A673 (cell line): ENCODE measurements around the gene USP34. TPM values are rescaled to one million over a fixed set of nuclear protein-coding genes. Genes with fewer than 3 reads are reported as not detected.

Experiments used
- BruUV-seq: library from RNA; stranded (reverse); fragments of 400-500 nt; replicated peaks from 2 replicates; lab custom pipeline; 2021; lab: Mats Ljungman, UMichigan
- CTCF ChIA-PET: fragments of 300-600 bp; sonication (Branson Sonifier 250); formaldehyde crosslinking; loops from one replicate; lab custom pipeline; 2022; ENCODE audit warnings: antibody characterized with exemption; lab: Charles Lee
- POLR2A ChIA-PET: fragments of 300-600 bp; sonication (Branson Sonifier 250); formaldehyde crosslinking; loops from one replicate; lab custom pipeline; 2022; ENCODE audit warnings: antibody characterized with exemption; ENCODE audit not compliant: low non-redundant PET; lab: Charles Lee
- DNase-seq: peaks from one replicate; pipeline ENCODE4 v3.0.0-alpha.2; 2015; ENCODE audit warnings: low spot score
- H3K27ac ChIP-seq: fragments of 200-600 bp; sonication (generic); 2 replicates; pipeline ENCODE4 v1.5.1; 2016; ENCODE audit warnings: mixed run types, low read depth, mild to moderate bottlenecking, mixed read lengths, antibody characterized with exemption, low read length; ENCODE audit not compliant: poor library complexity, severe bottlenecking
- H3K27me3 ChIP-seq: fragments of 200-600 bp; sonication (generic); replicated peaks from 2 replicates; pipeline ENCODE4 v1.6.1; 2017; ENCODE audit warnings: mixed run types, low read depth, mild to moderate bottlenecking, mixed read lengths, antibody characterized with exemption, low read length; ENCODE audit not compliant: insufficient read depth, poor library complexity
- H3K36me3 ChIP-seq: fragments of 200-600 bp; sonication (generic); 2 replicates; pipeline ENCODE4 v1.6.1; 2016; ENCODE audit warnings: mixed run types, mild to moderate bottlenecking, mixed read lengths, antibody characterized with exemption, low read length; ENCODE audit not compliant: insufficient read depth, poor library complexity, severe bottlenecking
- H3K4me1 ChIP-seq: fragments of 200-600 bp; sonication (generic); 2 replicates; pipeline ENCODE4 v1.6.1; 2017; ENCODE audit warnings: mixed run types, mild to moderate bottlenecking, mixed read lengths, antibody characterized with exemption, low read length; ENCODE audit not compliant: insufficient read depth, poor library complexity, severe bottlenecking
- H3K4me3 ChIP-seq: fragments of 200-600 bp; sonication (generic); 2 replicates; pipeline ENCODE4 v1.5.1; 2016; ENCODE audit warnings: low read depth, mixed run types, mild to moderate bottlenecking, mixed read lengths, low read length; ENCODE audit not compliant: poor library complexity, severe bottlenecking
- H3K9me3 ChIP-seq: fragments of 200-600 bp; sonication (generic); 2 replicates; pipeline ENCODE4 v1.6.1; 2016; ENCODE audit warnings: mixed run types, low read depth, mild to moderate bottlenecking, mixed read lengths, antibody characterized with exemption, low read length; ENCODE audit not compliant: poor library complexity, severe bottlenecking
- EZH2 ChIP-seq: fragments of 200-600 bp; sonication (generic); IDR thresholded peaks from 2 replicates; pipeline ENCODE4 v1.6.1; 2017; ENCODE audit warnings: borderline replicate concordance, low read depth, mild to moderate bottlenecking, mixed read lengths, antibody characterized with exemption, low read length; ENCODE audit not compliant: poor library complexity, severe bottlenecking
- intact Hi-C: fragments of 100-400 bp; cut with micrococcal nuclease; formaldehyde crosslinking; loops from one replicate; pipeline ENCODE4 v1.10.0; 2022; ENCODE audit not compliant: unreplicated experiment
- total RNA-seq: library from RNA; stranded (reverse); gene quantifications from 2 replicates; pipeline ENCODE4 v1.2.3, GENCODE V29; 2021
- TF ChIP-seq, protein P1 (sequence below): fragments of 300-800, 200-600 bp; sonication (generic); conservative IDR thresholded peaks from 2 replicates; pipeline ENCODE4 v1.5.1; 2017; ENCODE audit warnings: low read depth, mild to moderate bottlenecking, antibody characterized with exemption, low read length, moderate library complexity, mixed read lengths

USP34 gene
- total RNA-seq, 1 experiment from 2014 or later: 98.5 TPM

DNA sequence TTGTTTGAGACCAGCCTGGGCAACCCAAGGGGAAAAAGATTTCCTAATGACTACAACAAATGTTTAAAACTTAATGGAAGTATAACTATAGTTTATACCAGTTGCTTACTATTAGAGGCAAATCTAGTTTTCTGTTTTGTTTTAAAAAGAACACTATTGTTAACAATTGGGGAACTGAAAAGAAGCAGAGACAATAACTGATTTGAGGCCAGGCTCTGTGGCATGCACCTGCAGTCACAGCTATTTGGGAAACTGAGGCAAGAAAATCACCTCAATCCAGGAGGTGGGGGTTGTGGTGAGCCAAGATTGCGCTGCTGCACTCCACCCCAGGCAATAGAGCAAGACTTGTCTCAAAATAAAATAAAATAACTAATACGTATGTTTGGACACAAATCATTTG lies 28.2 kb upstream of the USP34 start:
- ChIA-PET POLR2A (no interaction called here), CTCF (no interaction called here)
- intact Hi-C loops: no loop called here
- Histone ChIP-seq H3K9me3 (no peaks in the 10 kb centered on the region), H3K27me3 (no peaks in the 10 kb centered on the region), H3K4me1 (no peaks in the 10 kb centered on the region), H3K4me3 (no peak overlapping the region), H3K27ac (no peak overlapping the region), H3K36me3 (peaks cover 96% of the 10 kb centered on the region)
- no TSS peak for BruUV-seq
- no peak for DNase-seq
- TF ChIP-seq, protein P1, sequence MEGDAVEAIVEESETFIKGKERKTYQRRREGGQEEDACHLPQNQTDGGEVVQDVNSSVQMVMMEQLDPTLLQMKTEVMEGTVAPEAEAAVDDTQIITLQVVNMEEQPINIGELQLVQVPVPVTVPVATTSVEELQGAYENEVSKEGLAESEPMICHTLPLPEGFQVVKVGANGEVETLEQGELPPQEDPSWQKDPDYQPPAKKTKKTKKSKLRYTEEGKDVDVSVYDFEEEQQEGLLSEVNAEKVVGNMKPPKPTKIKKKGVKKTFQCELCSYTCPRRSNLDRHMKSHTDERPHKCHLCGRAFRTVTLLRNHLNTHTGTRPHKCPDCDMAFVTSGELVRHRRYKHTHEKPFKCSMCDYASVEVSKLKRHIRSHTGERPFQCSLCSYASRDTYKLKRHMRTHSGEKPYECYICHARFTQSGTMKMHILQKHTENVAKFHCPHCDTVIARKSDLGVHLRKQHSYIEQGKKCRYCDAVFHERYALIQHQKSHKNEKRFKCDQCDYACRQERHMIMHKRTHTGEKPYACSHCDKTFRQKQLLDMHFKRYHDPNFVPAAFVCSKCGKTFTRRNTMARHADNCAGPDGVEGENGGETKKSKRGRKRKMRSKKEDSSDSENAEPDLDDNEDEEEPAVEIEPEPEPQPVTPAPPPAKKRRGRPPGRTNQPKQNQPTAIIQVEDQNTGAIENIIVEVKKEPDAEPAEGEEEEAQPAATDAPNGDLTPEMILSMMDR: no peak
- no peak for TF ChIP-seq EZH2

DNA sequence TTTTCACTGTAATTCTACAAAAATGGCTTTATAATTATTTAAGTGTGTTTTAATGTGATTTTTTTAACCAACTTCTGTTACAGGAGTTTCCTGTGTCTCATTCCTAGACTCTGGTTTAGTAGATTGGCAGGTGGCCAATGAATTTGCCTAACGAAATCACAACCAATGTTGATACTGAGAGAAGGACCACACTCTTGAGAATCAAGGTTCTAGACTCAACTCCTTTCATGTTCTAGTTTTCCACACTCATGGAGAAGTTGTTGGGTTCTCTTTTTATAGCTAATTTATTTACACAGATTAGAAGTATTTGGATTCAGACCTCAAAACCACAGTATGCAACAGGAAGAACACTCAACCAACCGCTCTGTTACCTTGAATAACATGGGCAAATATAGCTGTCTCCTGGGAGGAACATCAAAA lies 22.6 kb upstream of the USP34 start:
- POLR2A ChIA-PET: no interaction called here
- Histone ChIP-seq H3K4me3 (no peak overlapping the region), H3K4me1 (no peaks in the 10 kb centered on the region), H3K27ac (no peak overlapping the region), H3K9me3 (no peaks in the 10 kb centered on the region), H3K27me3 (no peaks in the 10 kb centered on the region), H3K36me3 (peaks cover 95% of the 10 kb centered on the region)
- TF ChIP-seq, protein P1: no peak
- no peak for TF ChIP-seq EZH2
- peak; percentile 33 for DNase-seq
- no TSS peak for BruUV-seq
- CTCF ChIA-PET: no interaction called here
- intact Hi-C loops: no loop called here

DNA sequence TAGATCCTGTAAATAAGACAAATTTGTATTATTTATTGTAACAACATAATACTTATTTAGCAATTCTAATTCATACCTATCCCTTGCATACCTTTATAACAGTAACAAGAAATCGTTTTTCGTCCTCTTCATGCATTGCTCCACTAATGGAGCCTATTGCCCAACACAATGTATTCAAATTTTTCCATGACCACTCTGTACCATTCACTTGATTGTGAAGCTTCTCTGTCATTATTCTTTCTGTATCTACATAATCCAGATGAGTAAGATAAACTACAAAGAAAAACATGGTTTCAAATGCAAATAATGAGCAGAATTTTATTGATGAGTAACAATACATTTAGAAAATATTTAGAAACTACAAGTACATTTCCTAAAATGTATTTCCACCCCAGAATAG lies 21.6 kb upstream of the USP34 start:
- no peaks in the 10 kb centered on the region for H3K4me1 ChIP-seq
- no peaks in the 10 kb centered on the region for H3K9me3 ChIP-seq
- H3K27me3 ChIP-seq: no peaks in the 10 kb centered on the region
- intact Hi-C loops: no loop called here
- POLR2A ChIA-PET: no interaction called here
- no peak overlapping the region for H3K27ac ChIP-seq
- BruUV-seq: TSS peak; percentile 77
- H3K4me3 ChIP-seq: no peak overlapping the region
- peaks cover 95% of the 10 kb centered on the region for H3K36me3 ChIP-seq
- TF ChIP-seq, protein P1: no peak
- TF ChIP-seq EZH2: no peak
- CTCF ChIA-PET: no interaction called here
- no peak for DNase-seq
